Neural crest cell (in vitro differentiated cells): ENCODE results near the gene GNAO1. TPM values are rescaled to one million over a fixed set of nuclear protein-coding genes. Genes with fewer than 3 reads are reported as not detected.

Source experiments
- DNase-seq: peaks from one replicate; pipeline ENCODE4 v3.0.0; 2021; ENCODE audit warnings: low read depth, mixed read lengths, low spot score
- H3K27ac Mint-ChIP-seq: one replicate; pipeline ENCODE4 v1.8.0; 2021; ENCODE audit warnings: mild to moderate bottlenecking, mixed read lengths; ENCODE audit not compliant: unreplicated experiment
- H3K27me3 Mint-ChIP-seq: 2 replicates; pipeline ENCODE4 v1.8.0; 2021; ENCODE audit warnings: low read depth, mild to moderate bottlenecking, mixed read lengths
- H3K36me3 Mint-ChIP-seq: 2 replicates; pipeline ENCODE4 v1.8.0; 2021; ENCODE audit warnings: low read depth, mild to moderate bottlenecking, mixed read lengths
- H3K4me1 Mint-ChIP-seq: 2 replicates; pipeline ENCODE4 v1.8.0; 2021; ENCODE audit warnings: mixed read lengths
- H3K4me3 Mint-ChIP-seq: one replicate; pipeline ENCODE4 v1.8.0; 2021; ENCODE audit warnings: mild to moderate bottlenecking, mixed read lengths
- H3K9me3 Mint-ChIP-seq: 2 replicates; pipeline ENCODE4 v1.8.0; 2021; ENCODE audit warnings: mixed read lengths
- total RNA-seq: library from RNA; stranded (reverse); gene quantifications from 2 replicates; pipeline ENCODE4 v1.2.1, GENCODE V29; 2021
- TF ChIP-seq, protein P1 (sequence below): fragments of 200-600 bp; sonication (generic); conservative IDR thresholded peaks from 2 replicates; pipeline ENCODE4 v1.5.0; 2021; ENCODE audit warnings: antibody characterized with exemption, mild to moderate bottlenecking

GNAO1 gene
- total RNA-seq, 1 donor from 2014 or later, result 22.2 TPM

DNA sequence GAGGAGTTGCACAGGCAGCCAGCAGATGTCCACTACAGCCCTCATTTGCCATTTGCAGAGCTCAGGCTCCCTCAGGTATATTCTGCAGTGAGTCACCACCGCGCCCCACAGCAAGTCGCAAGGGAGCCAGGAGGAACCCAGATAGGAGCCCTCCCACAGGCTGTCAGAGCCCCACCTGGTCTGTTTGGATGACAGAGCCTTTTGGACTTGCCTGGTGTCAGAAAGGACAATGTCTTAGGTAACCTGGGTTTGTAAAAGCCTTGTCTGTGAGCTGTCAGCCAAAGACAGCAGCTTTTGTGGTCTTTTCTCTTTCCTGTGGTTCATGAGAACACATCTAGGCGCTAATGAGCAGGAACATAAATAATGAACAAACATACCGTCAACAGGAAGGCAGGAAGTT lies 70.9 kb downstream of the GNAO1 start:
- TF ChIP-seq, protein P1, sequence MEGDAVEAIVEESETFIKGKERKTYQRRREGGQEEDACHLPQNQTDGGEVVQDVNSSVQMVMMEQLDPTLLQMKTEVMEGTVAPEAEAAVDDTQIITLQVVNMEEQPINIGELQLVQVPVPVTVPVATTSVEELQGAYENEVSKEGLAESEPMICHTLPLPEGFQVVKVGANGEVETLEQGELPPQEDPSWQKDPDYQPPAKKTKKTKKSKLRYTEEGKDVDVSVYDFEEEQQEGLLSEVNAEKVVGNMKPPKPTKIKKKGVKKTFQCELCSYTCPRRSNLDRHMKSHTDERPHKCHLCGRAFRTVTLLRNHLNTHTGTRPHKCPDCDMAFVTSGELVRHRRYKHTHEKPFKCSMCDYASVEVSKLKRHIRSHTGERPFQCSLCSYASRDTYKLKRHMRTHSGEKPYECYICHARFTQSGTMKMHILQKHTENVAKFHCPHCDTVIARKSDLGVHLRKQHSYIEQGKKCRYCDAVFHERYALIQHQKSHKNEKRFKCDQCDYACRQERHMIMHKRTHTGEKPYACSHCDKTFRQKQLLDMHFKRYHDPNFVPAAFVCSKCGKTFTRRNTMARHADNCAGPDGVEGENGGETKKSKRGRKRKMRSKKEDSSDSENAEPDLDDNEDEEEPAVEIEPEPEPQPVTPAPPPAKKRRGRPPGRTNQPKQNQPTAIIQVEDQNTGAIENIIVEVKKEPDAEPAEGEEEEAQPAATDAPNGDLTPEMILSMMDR, result no peak
- no peak for DNase-seq
- Mint-ChIP-seq H3K4me3 (no peak overlapping the region), H3K27me3 (no peaks in the 10 kb centered on the region), H3K4me1 (peaks cover 44% of the 10 kb centered on the region), H3K36me3 (no peaks in the 10 kb centered on the region), H3K27ac (no peak overlapping the region), H3K9me3 (no peaks in the 10 kb centered on the region)

DNA sequence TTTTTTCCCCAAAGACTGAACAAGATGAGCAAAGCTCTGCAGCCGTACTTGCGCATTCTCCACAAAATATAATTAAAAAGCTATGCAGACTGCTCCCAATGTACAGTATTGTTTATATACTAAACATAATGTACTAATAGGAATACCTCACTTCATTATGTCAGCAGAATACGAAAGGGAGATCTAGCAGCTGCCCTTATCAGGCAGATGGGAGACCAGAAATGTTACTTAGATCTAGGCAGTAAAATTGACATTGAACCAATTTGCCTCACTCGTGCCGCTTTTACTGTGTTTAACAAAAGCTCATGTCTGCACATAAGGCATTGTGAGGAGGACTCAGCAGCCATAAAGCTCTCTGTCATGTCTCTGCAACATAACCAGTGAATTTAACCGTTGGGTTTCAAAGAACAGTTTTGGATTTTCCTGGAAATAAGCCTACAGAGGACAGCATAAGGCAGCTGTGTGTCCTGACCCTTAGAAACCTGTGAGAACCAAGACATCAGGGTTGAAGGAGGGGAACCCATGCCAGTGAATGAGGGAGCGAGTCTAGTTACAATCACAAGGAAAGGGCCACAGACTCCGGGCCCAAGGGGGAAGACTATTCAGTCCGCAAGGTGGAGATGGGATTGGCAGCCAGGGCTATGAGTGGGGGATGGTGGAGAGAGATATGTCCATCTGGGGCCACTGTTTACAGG lies 71.4 kb downstream of the GNAO1 start:
- Mint-ChIP-seq H3K27me3 (no peaks in the 10 kb centered on the region), H3K27ac (peak overlapping the region; percentile 31), H3K4me3 (no peak overlapping the region), H3K4me1 (peaks cover 44% of the 10 kb centered on the region), H3K9me3 (no peaks in the 10 kb centered on the region), H3K36me3 (no peaks in the 10 kb centered on the region)
- TF ChIP-seq, protein P1, result no peak
- no peak for DNase-seq

DNA sequence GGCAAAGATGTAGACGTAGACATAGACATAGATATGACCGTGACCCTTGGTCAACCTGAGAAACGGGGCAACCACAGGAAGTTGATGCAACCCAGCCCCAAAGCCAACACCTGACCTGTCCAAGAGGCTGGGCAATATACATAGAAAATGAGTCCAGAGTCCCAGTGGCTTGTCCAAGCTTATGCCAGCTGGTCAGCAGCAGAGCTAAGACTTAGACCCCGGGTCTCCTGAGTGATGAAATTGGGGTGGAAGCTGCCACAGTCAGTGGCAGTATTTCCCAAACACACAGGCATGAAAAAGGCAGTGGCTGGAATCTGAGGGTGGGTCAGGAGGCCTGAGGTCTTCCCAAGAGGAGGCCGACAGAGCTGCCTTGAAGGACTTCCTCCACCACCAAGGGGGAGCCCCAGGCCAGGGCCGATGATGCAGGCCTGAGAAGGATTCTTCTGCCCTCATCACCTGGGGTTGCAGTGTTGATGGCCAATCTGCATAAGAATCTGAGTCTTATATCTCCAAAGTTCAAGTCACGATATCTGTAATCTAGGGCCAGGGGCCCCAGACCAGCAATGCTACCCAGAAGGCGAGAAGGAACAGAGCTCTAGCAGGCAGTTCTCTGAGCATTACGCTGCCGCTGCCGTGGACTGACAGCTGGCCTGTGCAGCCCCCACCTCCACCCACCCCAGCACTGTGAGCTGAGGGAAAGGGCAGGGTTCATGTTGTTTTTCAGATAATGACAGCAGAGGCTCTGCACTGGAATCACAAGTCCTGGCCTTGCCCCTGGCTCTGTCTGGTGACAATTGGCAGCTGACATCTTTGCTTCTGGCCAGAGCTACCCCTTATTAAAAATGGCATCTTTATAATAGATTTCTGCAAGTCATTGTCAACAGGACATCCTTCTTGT lies 72.7 kb downstream of the GNAO1 start:
- H3K9me3 Mint-ChIP-seq, result no peaks in the 10 kb centered on the region
- TF ChIP-seq, protein P1, result no peak
- H3K36me3 Mint-ChIP-seq, result no peaks in the 10 kb centered on the region
- DNase-seq, result peak; percentile 22
- H3K4me1 Mint-ChIP-seq, result peaks cover 38% of the 10 kb centered on the region
- H3K27ac Mint-ChIP-seq, result peak overlapping the region; percentile 43
- no peaks in the 10 kb centered on the region for H3K27me3 Mint-ChIP-seq
- no peak overlapping the region for H3K4me3 Mint-ChIP-seq

- Mint-ChIP-seq H3K27ac (no peak overlapping the region), H3K4me1 (peaks cover 37% of the 10 kb centered on the region)
- no peak for DNase-seq
Observed at GRCh38 chr16:56264609-56264972, 73.3 kb downstream of the GNAO1 start.

DNA sequence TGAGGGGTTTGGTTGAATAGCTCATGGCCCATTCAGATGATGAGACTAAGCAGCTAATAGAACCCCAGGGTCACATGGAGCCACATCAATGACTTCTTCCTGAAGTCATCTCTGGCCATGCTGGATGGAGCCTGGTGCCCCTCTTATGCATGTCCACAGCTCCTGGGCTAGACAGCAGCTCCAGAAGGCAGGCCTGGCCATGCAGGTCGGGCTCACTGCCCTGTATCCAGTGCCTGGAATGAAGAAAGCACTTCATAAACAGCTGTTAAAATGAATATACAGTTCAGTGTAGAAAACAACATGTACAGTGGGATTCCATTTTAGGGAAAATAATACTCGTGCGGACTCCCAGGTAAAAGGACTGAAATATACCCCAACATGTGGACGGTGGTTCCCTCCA lies 73.9 kb downstream of the GNAO1 start:
- Mint-ChIP-seq H3K4me3 (no peak overlapping the region), H3K36me3 (no peaks in the 10 kb centered on the region), H3K9me3 (no peaks in the 10 kb centered on the region), H3K27ac (no peak overlapping the region), H3K27me3 (no peaks in the 10 kb centered on the region), H3K4me1 (peaks cover 36% of the 10 kb centered on the region)
- TF ChIP-seq, protein P1, result no peak
- DNase-seq, result no peak

More at GRCh38 chr16:56264609-56264972, 73.3 kb downstream of the GNAO1 start:
- no peaks in the 10 kb centered on the region for H3K27me3 Mint-ChIP-seq
- TF ChIP-seq, protein P1, result no peak
- no peaks in the 10 kb centered on the region for H3K36me3 Mint-ChIP-seq
- no peaks in the 10 kb centered on the region for H3K9me3 Mint-ChIP-seq
- H3K4me3 Mint-ChIP-seq, result no peak overlapping the region
